Coronary artery (tissue), 2 donors: ENCODE measurements around the gene ZNF254.

Experiments
- DNase-seq: peaks from one replicate; pipeline ENCODE4 v3.0.0-alpha.2; 2017; ENCODE audit warnings: low spot score
- H3K27ac ChIP-seq, 2 donors: fragments of 200-600 bp; sonication (generic); one replicate each; pipeline ENCODE4 v1.5.1; 2016 to 2019
- H3K4me3 ChIP-seq: fragments of 200-600 bp; sonication (generic); 2 replicates; pipeline ENCODE4 v1.5.1; 2016; ENCODE audit warnings: mild to moderate bottlenecking, moderate library complexity
- TF ChIP-seq, protein P1 (sequence below): fragments of 200-600 bp; sonication (generic); IDR thresholded peaks from one replicate; pipeline ENCODE4 v1.5.1; 2019; ENCODE audit warnings: antibody characterized with exemption

ZNF254 gene

DNA sequence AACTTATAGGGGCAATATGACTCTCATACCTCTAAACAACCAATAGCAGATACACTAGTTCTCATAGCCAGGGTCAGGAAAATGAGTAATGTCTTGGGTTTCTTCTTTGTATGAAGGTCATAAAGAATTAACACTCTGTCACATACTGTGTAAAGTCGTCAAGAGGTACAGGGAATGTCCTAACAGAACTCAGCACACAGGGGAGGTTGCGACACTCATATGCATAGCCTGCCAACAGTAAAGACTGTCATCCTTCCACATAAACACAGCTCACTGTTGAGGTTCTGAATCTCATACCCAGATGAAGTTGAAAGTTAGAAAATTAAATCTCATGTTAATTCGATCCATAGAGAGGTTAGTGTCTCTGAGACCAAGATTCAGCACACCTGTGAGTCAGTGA lies 34.2 kb upstream of the ZNF254 start:
- TF ChIP-seq, protein P1, sequence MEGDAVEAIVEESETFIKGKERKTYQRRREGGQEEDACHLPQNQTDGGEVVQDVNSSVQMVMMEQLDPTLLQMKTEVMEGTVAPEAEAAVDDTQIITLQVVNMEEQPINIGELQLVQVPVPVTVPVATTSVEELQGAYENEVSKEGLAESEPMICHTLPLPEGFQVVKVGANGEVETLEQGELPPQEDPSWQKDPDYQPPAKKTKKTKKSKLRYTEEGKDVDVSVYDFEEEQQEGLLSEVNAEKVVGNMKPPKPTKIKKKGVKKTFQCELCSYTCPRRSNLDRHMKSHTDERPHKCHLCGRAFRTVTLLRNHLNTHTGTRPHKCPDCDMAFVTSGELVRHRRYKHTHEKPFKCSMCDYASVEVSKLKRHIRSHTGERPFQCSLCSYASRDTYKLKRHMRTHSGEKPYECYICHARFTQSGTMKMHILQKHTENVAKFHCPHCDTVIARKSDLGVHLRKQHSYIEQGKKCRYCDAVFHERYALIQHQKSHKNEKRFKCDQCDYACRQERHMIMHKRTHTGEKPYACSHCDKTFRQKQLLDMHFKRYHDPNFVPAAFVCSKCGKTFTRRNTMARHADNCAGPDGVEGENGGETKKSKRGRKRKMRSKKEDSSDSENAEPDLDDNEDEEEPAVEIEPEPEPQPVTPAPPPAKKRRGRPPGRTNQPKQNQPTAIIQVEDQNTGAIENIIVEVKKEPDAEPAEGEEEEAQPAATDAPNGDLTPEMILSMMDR = no peak
- H3K4me3 ChIP-seq = no peak overlapping the region
- no peak overlapping the region for H3K27ac ChIP-seq

GRCh38 chr19:24053601-24054000 lies 33.4 kb upstream of the ZNF254 start:
- no peak overlapping the region for H3K4me3 ChIP-seq
- no peak overlapping the region for H3K27ac ChIP-seq
- no peak for DNase-seq
- TF ChIP-seq, protein P1 = no peak

More for the DNA sequence above, 34.2 kb upstream of the ZNF254 start:
- DNase-seq = no peak

GRCh38 chr19:24054044-24054935 lies 32.7 kb upstream of the ZNF254 start:
- DNase-seq = no peak
- Histone ChIP-seq H3K4me3 (no peak overlapping the region), H3K27ac (no peak overlapping the region)
- TF ChIP-seq, protein P1 = no peak

- TF ChIP-seq, protein P1 = no peak
- no peak for DNase-seq
- no peak overlapping the region for H3K4me3 ChIP-seq
- H3K27ac ChIP-seq = no peak overlapping the region
Measured at GRCh38 chr19:24055548-24055947, 31.4 kb upstream of the ZNF254 start.

DNA sequence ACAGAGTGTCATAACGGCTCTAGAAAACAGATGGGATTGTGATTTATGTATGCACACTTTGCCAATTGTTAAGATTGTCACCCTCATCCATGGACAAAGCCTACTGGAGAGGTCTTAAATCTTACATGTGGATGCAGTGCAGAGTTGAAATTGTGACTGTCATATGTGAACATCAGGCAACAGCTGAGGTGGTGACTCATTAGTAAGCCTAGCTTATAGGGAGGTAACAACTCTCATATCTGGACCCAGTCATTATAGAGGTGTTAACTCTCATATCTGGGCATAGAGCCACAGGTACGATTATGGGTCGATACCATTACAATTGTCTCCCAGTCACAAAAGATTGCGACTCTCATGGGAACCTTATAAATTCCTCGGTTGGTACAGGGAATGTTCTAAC lies 29.8 kb upstream of the ZNF254 start:
- no peak overlapping the region for H3K4me3 ChIP-seq
- DNase-seq = no peak
- H3K27ac ChIP-seq = no peak overlapping the region

GRCh38 chr19:24059563-24060295 lies 27.3 kb upstream of the ZNF254 start:
- DNase-seq = no peak
- H3K27ac ChIP-seq = no peak overlapping the region
- H3K4me3 ChIP-seq = no peak overlapping the region
- TF ChIP-seq, protein P1 = no peak

More for the DNA sequence above, 29.8 kb upstream of the ZNF254 start:
- TF ChIP-seq, protein P1 = no peak
